Colonic mucosa (tissue), 4 donors: ENCODE results near the gene ARHGAP4. TPM values are rescaled to one million over a fixed set of nuclear protein-coding genes. Genes with fewer than 3 reads are reported as not detected.

ENCODE experiments used
- DNase-seq: peaks from one replicate; pipeline ENCODE4 v3.0.0-alpha.2; 2020
- H3K27ac ChIP-seq: fragments of 200-600 bp; one replicate; pipeline ENCODE4 v1.8.0; 2021
- H3K27me3 ChIP-seq: fragments of 200-600 bp; one replicate; pipeline ENCODE4 v1.8.0; 2021
- H3K36me3 ChIP-seq: fragments of 200-600 bp; one replicate; pipeline ENCODE4 v1.8.0; 2021
- H3K4me1 ChIP-seq: fragments of 200-600 bp; one replicate; pipeline ENCODE4 v1.8.0; 2021; ENCODE audit warnings: mild to moderate bottlenecking
- H3K4me3 ChIP-seq: fragments of 200-600 bp; one replicate; pipeline ENCODE4 v1.8.0; 2021
- H3K9ac ChIP-seq, 2 donors: one replicate each; pipeline ENCODE4 v1.7.0; 2013; ENCODE audit warnings: control low read depth in 2 of 2, low read depth in 2 of 2, low read length in 2 of 2
- H3K9me3 ChIP-seq: fragments of 200-600 bp; one replicate; pipeline ENCODE4 v1.8.0; 2021
- intact Hi-C: fragments of 100-400 bp; cut with DNase I; formaldehyde crosslinking; loops from one replicate; pipeline ENCODE4 v1.14.1; 2022
- total RNA-seq, 2 donors: library from RNA; stranded (reverse); fragmentation: NEBNext Ultra II Directional in 1 of 2; extraction: Animal tissue kit (Norgen Biotek cat#: 25700) in 1 of 2; gene quantifications; one replicate each; pipeline ENCODE4 v1.2.1, GENCODE V29; 2021
- TF ChIP-seq, protein P1 (sequence below): fragments of 200-600 bp; IDR thresholded peaks from one replicate; pipeline ENCODE4 v1.8.0; 2022; ENCODE audit warnings: antibody characterized with exemption, mild to moderate bottlenecking
- donor health status: healthy.
- donor health status: DM: no; HTN: no; CAD: no.
- donor health status: DM: no; HTN: no; CAD: no.

Gene ARHGAP4
- total RNA-seq, 2 donors from 2014 or later: 19.9 to 30.0 TPM

GRCh38 chrX:153960077-153960476 is 34.0 kb upstream of the ARHGAP4 start:
- peaks cover 21% of the 10 kb centered on the region for H3K36me3 ChIP-seq
- H3K27me3 ChIP-seq: no peaks in the 10 kb centered on the region
- no peak for DNase-seq
- H3K4me1 ChIP-seq: no peaks in the 10 kb centered on the region
- TF ChIP-seq, protein P1, sequence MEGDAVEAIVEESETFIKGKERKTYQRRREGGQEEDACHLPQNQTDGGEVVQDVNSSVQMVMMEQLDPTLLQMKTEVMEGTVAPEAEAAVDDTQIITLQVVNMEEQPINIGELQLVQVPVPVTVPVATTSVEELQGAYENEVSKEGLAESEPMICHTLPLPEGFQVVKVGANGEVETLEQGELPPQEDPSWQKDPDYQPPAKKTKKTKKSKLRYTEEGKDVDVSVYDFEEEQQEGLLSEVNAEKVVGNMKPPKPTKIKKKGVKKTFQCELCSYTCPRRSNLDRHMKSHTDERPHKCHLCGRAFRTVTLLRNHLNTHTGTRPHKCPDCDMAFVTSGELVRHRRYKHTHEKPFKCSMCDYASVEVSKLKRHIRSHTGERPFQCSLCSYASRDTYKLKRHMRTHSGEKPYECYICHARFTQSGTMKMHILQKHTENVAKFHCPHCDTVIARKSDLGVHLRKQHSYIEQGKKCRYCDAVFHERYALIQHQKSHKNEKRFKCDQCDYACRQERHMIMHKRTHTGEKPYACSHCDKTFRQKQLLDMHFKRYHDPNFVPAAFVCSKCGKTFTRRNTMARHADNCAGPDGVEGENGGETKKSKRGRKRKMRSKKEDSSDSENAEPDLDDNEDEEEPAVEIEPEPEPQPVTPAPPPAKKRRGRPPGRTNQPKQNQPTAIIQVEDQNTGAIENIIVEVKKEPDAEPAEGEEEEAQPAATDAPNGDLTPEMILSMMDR: no peak
- H3K9ac ChIP-seq: no peak overlapping the region
- intact Hi-C loops: no loop called here
- no peaks in the 10 kb centered on the region for H3K9me3 ChIP-seq
- H3K27ac ChIP-seq: no peak overlapping the region
- no peak overlapping the region for H3K4me3 ChIP-seq

DNA sequence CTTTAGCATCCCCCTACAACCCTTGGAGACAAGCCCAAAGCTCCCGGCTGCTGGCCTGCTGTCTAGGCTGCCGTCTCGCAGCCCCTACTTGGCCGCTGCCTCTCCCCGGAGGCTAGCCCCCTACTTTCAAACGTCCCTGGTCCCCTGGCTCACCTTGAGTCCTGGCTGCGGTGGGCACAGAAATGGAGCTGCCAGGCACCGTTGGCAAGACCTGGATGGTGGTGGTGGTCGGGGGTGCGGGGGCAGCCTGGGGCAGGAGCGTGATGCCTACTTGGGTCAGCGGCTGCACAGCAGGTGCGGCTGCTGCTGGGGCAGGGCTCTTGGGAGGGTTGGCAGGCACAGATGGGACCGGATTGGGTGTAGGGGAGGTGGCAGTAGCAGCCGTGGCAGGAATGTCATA is 33.6 kb upstream of the ARHGAP4 start:
- Histone ChIP-seq H3K9ac (no peak overlapping the region), H3K9me3 (no peaks in the 10 kb centered on the region), H3K4me3 (no peak overlapping the region), H3K4me1 (no peaks in the 10 kb centered on the region), H3K27ac (no peak overlapping the region), H3K36me3 (peaks cover 21% of the 10 kb centered on the region), H3K27me3 (no peaks in the 10 kb centered on the region)
- no peak for DNase-seq
- intact Hi-C loops: loop anchor here (10.0 kb wide), 1 partner anchor 415 kb away; no protein-coding TSS in a partner anchor
- TF ChIP-seq, protein P1: no peak

DNA sequence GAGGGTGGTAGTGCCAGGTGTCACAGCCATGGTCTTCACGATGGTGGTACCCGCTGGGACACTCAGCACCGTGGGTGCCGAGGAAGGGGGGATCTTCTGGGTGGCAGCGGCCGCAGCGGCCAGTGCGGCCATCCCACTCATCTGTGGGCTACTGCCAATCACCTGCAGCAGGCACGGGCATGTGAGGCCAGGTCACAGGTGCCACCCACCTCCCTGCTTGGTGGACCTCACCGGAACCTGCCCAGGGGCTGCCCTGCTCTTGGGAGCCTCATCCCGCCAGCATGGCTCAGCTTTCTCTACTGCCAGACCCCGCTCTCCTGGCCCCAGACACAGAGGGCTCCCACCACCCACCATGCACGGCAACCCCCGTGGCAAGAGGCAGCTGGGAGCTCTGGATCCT is 32.5 kb upstream of the ARHGAP4 start:
- Histone ChIP-seq H3K27ac (no peak overlapping the region), H3K36me3 (peaks cover 21% of the 10 kb centered on the region), H3K4me1 (no peaks in the 10 kb centered on the region), H3K27me3 (no peaks in the 10 kb centered on the region), H3K4me3 (no peak overlapping the region), H3K9ac (no peak overlapping the region), H3K9me3 (no peaks in the 10 kb centered on the region)
- intact Hi-C loops: loop anchor here (10.0 kb wide), 1 partner anchor 414 kb away; no protein-coding TSS in a partner anchor
- TF ChIP-seq, protein P1: no peak
- DNase-seq: no peak

DNA sequence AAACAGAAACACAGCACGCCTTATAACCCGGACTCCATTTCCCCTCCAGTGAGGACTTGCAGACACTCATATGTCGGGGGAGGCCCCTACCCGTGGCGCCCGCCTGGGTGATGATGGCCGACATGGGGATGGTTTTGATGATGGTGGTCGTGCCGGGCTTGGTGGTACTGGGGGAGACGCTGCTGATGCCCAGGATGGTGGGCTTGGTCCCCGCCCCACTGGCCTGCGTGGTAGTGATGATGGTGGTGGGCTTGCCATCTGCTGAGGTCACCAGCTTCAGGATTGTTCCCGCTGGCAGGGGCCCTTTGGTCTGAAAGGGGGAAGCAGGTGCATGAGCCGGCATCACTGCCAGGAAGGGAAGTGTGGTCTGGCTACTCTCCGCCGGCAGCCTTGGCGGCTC is 31.2 kb upstream of the ARHGAP4 start:
- H3K27ac ChIP-seq: no peak overlapping the region
- H3K36me3 ChIP-seq: peaks cover 21% of the 10 kb centered on the region
- no peak overlapping the region for H3K4me3 ChIP-seq
- TF ChIP-seq, protein P1: no peak
- DNase-seq: no peak
- no peaks in the 10 kb centered on the region for H3K4me1 ChIP-seq
- H3K9ac ChIP-seq: no peak overlapping the region
- no peaks in the 10 kb centered on the region for H3K9me3 ChIP-seq
- intact Hi-C loops: loop anchor here (10.0 kb wide), 1 partner anchor 412 kb away; no protein-coding TSS in a partner anchor
- H3K27me3 ChIP-seq: no peaks in the 10 kb centered on the region

DNA sequence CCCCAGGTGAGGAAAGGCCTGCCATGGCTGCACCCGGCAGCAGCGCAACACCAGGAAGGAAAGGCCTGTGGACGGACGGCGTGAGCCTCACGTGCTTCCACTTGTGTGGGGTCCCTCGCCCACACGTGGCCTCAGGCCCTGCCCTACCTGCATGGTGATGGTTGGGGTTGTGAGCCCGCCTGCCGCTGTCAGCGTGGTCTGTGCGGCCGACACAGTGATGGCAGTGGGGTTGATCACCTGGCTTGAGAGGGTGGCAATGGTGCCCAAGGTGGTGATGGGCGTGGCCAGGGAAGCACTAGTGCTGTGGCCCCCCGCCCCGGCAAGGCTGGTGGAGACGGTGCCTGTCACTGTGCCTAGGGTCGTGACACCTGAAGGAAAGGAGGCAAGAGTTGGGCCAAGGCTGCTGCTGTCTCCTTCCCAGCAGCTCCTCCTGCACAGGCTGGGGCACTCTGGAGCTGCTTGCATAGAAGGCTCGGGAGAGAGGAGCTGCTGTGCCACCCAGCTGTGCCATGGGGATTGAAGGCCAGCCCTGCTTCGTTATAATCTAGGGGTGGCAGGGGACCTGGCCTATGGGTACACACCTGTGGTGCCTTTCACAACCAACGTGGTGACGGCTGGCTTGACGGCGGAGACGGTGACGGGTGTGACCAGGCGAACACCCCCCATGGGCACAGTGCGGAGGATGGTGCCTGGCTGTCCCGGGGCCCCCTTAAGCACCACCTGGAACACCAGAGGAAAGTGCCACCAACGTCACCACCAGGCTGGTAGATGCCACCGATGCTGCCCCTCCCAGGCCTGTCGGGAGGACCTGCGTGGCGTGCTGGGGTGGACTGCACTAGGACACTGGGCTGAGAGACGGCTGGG is 30.2 kb upstream of the ARHGAP4 start:
- no peaks in the 10 kb centered on the region for H3K4me1 ChIP-seq
- H3K9me3 ChIP-seq: no peaks in the 10 kb centered on the region
- TF ChIP-seq, protein P1: no peak
- H3K36me3 ChIP-seq: peaks cover 21% of the 10 kb centered on the region
- no peak for DNase-seq
- no peak overlapping the region for H3K27ac ChIP-seq
- no peaks in the 10 kb centered on the region for H3K27me3 ChIP-seq
- no peak overlapping the region for H3K9ac ChIP-seq
- H3K4me3 ChIP-seq: no peak overlapping the region
- intact Hi-C loops: loop anchor here (10.0 kb wide), 1 partner anchor 411 kb away; no protein-coding TSS in a partner anchor
